ENCODE results near the gene DTD1. TPM values are rescaled to one million over a fixed set of nuclear protein-coding genes. Genes with fewer than 3 reads are reported as not detected.

The DTD1 gene
- total RNA-seq, 4 donors from 2014 or later: 27.3 to 54.0 (median 35.2) TPM

DNA sequence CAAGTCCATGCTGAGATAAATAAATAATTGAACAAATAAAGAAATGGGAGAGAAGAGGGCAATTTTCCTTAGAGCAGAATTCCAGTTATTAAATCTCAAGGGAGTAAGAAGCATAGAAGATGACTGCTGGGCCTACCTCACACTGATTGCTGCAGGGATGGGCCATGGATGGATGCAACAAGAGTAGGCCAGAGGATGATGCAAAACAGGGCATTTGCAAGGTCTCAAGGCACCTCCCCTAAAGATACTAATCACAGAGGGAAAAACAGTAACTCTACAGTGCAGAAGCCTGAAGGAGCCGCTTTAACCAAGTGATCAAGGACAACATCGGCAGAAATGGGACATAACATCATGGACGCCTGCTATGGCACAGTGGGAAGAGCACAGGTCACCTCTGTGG is 224.1 kb downstream of the DTD1 start:
- TF ChIP-seq, protein P1, sequence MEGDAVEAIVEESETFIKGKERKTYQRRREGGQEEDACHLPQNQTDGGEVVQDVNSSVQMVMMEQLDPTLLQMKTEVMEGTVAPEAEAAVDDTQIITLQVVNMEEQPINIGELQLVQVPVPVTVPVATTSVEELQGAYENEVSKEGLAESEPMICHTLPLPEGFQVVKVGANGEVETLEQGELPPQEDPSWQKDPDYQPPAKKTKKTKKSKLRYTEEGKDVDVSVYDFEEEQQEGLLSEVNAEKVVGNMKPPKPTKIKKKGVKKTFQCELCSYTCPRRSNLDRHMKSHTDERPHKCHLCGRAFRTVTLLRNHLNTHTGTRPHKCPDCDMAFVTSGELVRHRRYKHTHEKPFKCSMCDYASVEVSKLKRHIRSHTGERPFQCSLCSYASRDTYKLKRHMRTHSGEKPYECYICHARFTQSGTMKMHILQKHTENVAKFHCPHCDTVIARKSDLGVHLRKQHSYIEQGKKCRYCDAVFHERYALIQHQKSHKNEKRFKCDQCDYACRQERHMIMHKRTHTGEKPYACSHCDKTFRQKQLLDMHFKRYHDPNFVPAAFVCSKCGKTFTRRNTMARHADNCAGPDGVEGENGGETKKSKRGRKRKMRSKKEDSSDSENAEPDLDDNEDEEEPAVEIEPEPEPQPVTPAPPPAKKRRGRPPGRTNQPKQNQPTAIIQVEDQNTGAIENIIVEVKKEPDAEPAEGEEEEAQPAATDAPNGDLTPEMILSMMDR (IDR thresholded peaks at IDR 0.05): no peak
- TF ChIP-seq POLR2A (IDR thresholded peaks at IDR 0.05): no peak
- no peaks in the 10 kb centered on the region for H3K36me3 ChIP-seq
- no peak overlapping the region for H3K27ac ChIP-seq

DNA sequence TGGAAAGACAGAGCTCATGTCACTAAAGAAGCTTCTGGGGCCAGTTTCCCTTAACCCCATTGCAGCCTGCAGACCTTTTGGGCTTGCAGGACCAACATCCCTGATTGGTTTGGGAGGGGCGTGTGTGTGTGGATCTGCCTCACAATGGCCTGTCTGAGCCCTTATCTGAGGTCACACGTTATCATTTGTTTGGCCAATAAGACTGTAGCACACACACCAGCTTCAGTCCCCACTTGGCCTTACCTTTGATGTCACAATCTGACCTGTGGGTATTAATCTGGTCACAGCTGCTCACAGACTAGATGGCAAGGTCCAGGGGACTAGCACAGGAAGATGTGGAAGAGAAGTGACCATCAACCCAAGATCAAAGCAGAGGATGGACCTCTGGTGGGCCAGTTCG is 225.6 kb downstream of the DTD1 start, which contains the start of gene SCP2D1:
SCP2D1 (plus strand) TSS at position 301 of the 400 bp plus-strand sequence; CDS start at position 334, 33 bp downstream.
- Histone ChIP-seq H3K27me3 (no peaks in the 10 kb centered on the region), H3K4me1 (peaks cover 0 to 6% (median 0%) of the 10 kb centered on the region in 3 donors), H3K9me3 (no peaks in the 10 kb centered on the region), H3K4me3 (no peak within 1 kb of the TSS), H3K36me3 (no peaks in the 10 kb centered on the region), H3K27ac (no peak within 1 kb of the TSS)
- TF ChIP-seq, protein P1 (IDR thresholded peaks at IDR 0.05): no peak
- TF ChIP-seq POLR2A (IDR thresholded peaks at IDR 0.05): no peak
- 32 to 38% methylated on average over 1 to 3 of the region's 3 CpGs for WGBS, 2 donors
- no peak for DNase-seq
- intact Hi-C loops (cut with DNase I): no loop called here

More for the DNA sequence above, 224.1 kb downstream of the DTD1 start:
- H3K4me1 ChIP-seq: no peaks in the 10 kb centered on the region
- no peak overlapping the region for H3K4me3 ChIP-seq
- no peaks in the 10 kb centered on the region for H3K9me3 ChIP-seq
- H3K27me3 ChIP-seq: no peaks in the 10 kb centered on the region
- DNase-seq: no peak
- WGBS, 2 donors: 77 to 98% methylated on average over 3 of the region's 3 CpGs
- intact Hi-C loops (cut with DNase I): no loop called here

DNA sequence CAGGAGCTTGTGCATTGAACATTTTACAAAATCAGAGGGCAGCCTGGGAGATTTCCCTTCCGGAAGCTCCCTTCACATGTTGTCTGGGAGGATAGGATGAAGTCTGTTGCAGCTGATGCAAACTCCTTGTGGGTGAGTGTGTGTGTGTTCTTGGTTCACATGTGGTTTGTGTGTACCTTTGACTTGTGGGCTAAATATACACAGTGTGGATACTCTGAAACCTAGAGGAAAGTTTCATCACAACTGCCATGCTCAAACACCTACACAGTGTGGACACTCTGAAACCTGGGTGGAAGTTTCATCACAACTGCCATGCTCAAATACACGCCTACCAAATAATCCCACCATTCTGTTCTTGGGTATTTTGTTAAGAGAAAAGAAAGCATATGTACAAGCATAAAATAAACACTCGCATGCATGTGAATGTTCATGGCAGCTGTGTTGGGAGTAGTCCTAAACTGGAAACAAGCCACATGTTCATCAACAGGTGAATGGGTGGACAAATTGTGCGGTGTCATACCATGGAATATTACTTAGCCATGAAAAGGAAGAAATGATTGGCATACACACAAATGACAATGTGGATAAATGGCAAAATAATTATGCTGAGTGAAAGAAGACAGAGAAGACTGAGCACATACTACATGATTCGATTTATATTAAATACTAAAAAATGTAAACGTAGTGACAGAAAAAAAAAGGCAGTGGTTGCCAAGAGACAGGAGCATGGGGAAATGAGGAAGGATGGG is 227.5 kb downstream of the DTD1 start:
- WGBS, 2 donors: 84 to 88% methylated on average over 6 of the region's 6 CpGs
- DNase-seq: no peak
- no peak overlapping the region for H3K27ac ChIP-seq
- H3K4me3 ChIP-seq: no peak overlapping the region
- H3K4me1 ChIP-seq: peaks cover 0 to 17% (median 0%) of the 10 kb centered on the region in 3 donors
- no peaks in the 10 kb centered on the region for H3K36me3 ChIP-seq
- no peaks in the 10 kb centered on the region for H3K27me3 ChIP-seq
- H3K9me3 ChIP-seq: no peaks in the 10 kb centered on the region
- TF ChIP-seq, protein P1 (IDR thresholded peaks at IDR 0.05): no peak
- TF ChIP-seq POLR2A (IDR thresholded peaks at IDR 0.05): no peak
- intact Hi-C loops (cut with DNase I): no loop called here

Small RNA genes within 50 kb of the gene (small RNA-seq; reads per million reads assigned to genes)
- 0 reads per million in 4 donors for gene RN7SL638P
- gene RNU6ATAC34P: 0 reads per million in 4 donors

Other genes starting within 250 kb of the DTD1 start
- gene DZANK1, start 121.0 kb upstream of the DTD1 start, total RNA-seq: 1 to 10 TPM in 2 of 4 donors, under 1 TPM in 2; 0.92 to 5.2 (median 1.1) TPM
- gene POLR3F, start 120.7 kb upstream of the DTD1 start, total RNA-seq: 1 to 10 TPM; 5.1 to 9.2 (median 6.9) TPM
- gene RBBP9, start 90.8 kb upstream of the DTD1 start, total RNA-seq: 10 to 100 TPM in 3 of 4 donors, 1 to 10 TPM in 1; 6.6 to 27.7 (median 11.4) TPM
- gene SEC23B, start 80.1 kb upstream of the DTD1 start, total RNA-seq: 10 to 100 TPM; 37.6 to 72.3 (median 43.9) TPM
- 100 to 1,000 TPM in 2 of 4 donors, 10 to 100 TPM in 2; 72.0 to 147 (median 106) TPM for gene SMIM26, start 20.6 kb upstream of the DTD1 start, total RNA-seq
- gene SCP2D1, start 225.7 kb downstream of the DTD1 start, total RNA-seq: not detected

Data from esophagus squamous epithelium (tissue), 5 donors.